Rectal smooth muscle tissue (tissue), 1 donor: Measurements from ENCODE around the gene TRMT11.

Source experiments
- H3K27ac ChIP-seq: one replicate; pipeline ENCODE4 v1.7.0; 2013; ENCODE audit warnings: low read depth, low read length, inconsistent platforms
- H3K27me3 ChIP-seq: one replicate; pipeline ENCODE4 v1.7.0; 2013; ENCODE audit warnings: low read length; ENCODE audit not compliant: control insufficient read depth, insufficient read depth
- H3K36me3 ChIP-seq: one replicate; pipeline ENCODE4 v1.7.0; 2013; ENCODE audit warnings: low read length; ENCODE audit not compliant: control insufficient read depth, insufficient read depth
- H3K4me1 ChIP-seq: one replicate; pipeline ENCODE4 v1.7.0; 2013; ENCODE audit warnings: low read length; ENCODE audit not compliant: control insufficient read depth, insufficient read depth
- H3K4me3 ChIP-seq: one replicate; pipeline ENCODE4 v1.7.0; 2013; ENCODE audit warnings: low read length
- H3K9ac ChIP-seq: one replicate; pipeline ENCODE4 v1.7.0; 2013; ENCODE audit warnings: low read length

Gene TRMT11

GRCh38 chr6:126060400-126060799 lies 74.1 kb downstream of the TRMT11 start:
- no peak overlapping the region for H3K27ac ChIP-seq
- no peak overlapping the region for H3K4me3 ChIP-seq
- H3K4me1 ChIP-seq: no peaks in the 10 kb centered on the region
- no peaks in the 10 kb centered on the region for H3K36me3 ChIP-seq
- H3K27me3 ChIP-seq: no peaks in the 10 kb centered on the region
- H3K9ac ChIP-seq: no peak overlapping the region

DNA sequence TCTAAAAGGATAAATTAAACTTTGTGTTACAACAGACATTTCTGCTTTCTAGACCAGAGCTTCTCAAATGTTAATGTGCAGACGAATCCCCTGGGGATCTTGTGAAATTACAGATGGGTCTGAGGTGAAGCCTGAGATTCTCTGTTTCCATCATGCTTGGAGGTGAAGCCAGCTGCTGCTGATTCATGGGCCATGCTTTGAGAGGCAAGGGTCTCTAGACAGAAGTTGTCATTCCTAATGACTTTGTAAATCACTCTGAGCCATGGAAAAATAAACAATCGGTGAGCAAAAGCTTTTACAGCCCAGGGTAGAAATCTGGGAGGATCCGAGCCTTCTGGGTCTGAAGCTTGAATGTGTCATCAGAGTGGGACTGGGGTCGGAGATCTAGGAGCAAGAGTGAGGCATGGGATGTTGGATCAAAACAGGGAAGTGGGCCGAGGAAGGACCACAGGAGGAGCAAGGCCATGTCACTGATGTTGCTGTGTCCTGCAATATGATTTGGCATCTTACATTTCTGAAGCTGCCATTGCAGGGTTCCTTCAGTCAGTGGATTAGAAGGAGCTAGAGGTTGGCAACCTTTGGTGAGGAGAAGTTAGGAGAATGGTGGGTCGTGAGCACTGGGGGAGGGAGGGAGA lies 77.3 kb downstream of the TRMT11 start:
- Histone ChIP-seq H3K27me3 (no peaks in the 10 kb centered on the region), H3K9ac (no peak overlapping the region), H3K27ac (no peak overlapping the region), H3K4me1 (no peaks in the 10 kb centered on the region), H3K4me3 (no peak overlapping the region), H3K36me3 (no peaks in the 10 kb centered on the region)

GRCh38 chr6:126064257-126064747 lies 78.0 kb downstream of the TRMT11 start:
- Histone ChIP-seq H3K27me3 (no peaks in the 10 kb centered on the region), H3K4me1 (no peaks in the 10 kb centered on the region), H3K36me3 (no peaks in the 10 kb centered on the region), H3K27ac (no peak overlapping the region), H3K9ac (no peak overlapping the region), H3K4me3 (no peak overlapping the region)

DNA sequence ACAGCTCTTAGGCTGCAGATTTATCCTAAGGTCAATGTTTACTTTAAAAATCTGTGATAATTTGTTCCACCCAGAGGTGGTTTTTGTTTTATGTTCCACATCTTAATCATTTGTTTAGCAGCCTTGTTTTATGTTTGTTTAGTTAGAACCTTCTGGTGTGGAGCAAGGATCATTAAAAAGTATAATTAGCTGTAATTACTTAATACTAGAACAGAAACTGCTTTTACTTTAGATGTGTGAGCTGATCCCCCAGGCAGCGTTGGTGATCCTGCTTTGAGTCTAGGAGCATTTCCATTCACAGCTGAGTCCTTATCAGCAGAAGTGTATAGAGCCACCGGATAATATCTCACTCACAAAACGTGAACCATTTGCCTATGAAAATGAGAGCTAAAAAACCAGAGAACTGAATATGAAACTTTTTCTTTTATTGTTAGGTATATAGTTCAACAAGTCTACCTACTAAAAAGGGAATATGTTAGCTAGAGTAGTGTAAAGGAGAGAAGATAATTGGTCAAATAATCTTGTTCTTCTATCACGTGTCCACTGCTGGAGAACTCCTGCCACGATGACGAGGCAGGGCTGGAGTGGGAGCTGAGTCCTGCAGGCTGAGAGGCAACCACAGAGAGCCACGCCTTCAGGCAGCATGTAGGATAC lies 78.5 kb downstream of the TRMT11 start:
- H3K9ac ChIP-seq: no peak overlapping the region
- no peaks in the 10 kb centered on the region for H3K27me3 ChIP-seq
- H3K4me3 ChIP-seq: no peak overlapping the region
- H3K4me1 ChIP-seq: no peaks in the 10 kb centered on the region
- H3K36me3 ChIP-seq: no peaks in the 10 kb centered on the region
- H3K27ac ChIP-seq: no peak overlapping the region

- Histone ChIP-seq H3K27ac (no peak overlapping the region), H3K4me3 (no peak overlapping the region), H3K36me3 (no peaks in the 10 kb centered on the region), H3K9ac (no peak overlapping the region), H3K27me3 (no peaks in the 10 kb centered on the region), H3K4me1 (no peaks in the 10 kb centered on the region)
Measured at GRCh38 chr6:126066053-126067048, 80.0 kb downstream of the TRMT11 start.

DNA sequence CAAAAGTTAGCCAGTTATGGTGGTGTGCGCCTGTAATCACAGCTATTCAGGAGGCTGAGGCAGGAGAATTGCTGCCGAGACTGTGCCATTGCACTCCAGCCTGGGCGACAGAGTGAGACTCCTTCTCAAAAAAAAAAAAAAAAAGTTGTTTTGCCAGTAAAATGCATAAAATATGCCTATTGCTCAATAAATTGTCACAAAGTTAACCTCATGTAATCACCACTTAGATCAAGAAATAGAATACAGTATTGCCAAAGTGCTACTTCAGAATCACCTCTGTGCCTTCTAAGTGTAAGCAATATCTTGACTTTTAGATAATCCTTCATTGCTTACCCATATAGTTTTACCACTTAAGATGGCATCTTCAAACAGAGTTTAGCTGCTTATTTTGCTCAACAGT lies 80.7 kb downstream of the TRMT11 start:
- H3K36me3 ChIP-seq: no peaks in the 10 kb centered on the region
- no peak overlapping the region for H3K27ac ChIP-seq
- no peak overlapping the region for H3K4me3 ChIP-seq
- no peaks in the 10 kb centered on the region for H3K4me1 ChIP-seq
- H3K27me3 ChIP-seq: no peaks in the 10 kb centered on the region
- no peak overlapping the region for H3K9ac ChIP-seq

DNA sequence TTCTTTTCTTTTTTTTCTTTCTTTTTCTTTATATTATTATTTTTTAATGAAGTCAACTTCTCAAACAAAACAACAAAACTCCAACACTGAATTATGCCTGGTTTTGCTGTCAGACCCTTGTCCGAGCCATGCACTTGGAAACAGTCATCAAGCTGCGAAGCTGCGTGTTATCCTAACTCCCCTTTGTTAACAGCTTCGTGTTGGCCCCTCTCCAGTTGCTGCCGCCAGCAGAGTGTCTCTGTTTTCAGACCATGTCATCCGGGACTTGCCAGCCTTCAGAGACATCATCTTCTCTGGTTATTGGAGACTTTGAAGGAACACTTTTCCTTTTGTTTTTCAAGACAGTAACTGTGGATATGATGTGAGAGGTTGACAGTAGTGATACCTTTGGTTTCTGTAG lies 83.1 kb downstream of the TRMT11 start:
- Histone ChIP-seq H3K9ac (no peak overlapping the region), H3K36me3 (no peaks in the 10 kb centered on the region), H3K27me3 (no peaks in the 10 kb centered on the region), H3K4me3 (no peak overlapping the region), H3K4me1 (no peaks in the 10 kb centered on the region), H3K27ac (no peak overlapping the region)

GRCh38 chr6:126071000-126071647 lies 84.8 kb downstream of the TRMT11 start:
- Histone ChIP-seq H3K9ac (no peak overlapping the region), H3K27me3 (no peaks in the 10 kb centered on the region), H3K36me3 (no peaks in the 10 kb centered on the region), H3K4me1 (no peaks in the 10 kb centered on the region), H3K4me3 (no peak overlapping the region), H3K27ac (no peak overlapping the region)

- H3K9ac ChIP-seq: no peak overlapping the region
Measured at GRCh38 chr6:126072172-126072571, 85.8 kb downstream of the TRMT11 start.

DNA sequence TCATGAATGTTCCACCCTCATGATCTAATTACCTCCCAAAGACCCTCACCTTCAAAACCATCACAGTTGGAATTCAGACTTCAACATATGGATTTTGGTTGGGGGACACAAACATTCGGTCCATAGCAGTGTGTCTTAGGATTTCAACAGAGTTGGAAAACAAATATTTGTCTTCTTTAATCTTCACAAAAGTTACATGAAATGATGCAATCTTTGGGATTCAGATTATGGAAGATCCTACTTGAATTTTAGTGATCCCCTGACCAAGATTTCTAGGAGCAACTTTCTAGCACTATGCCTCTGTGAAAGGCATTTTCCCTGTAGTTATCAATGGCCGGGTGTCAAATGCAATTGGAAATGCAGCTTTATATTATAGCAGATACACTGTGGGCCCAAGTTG lies 86.5 kb downstream of the TRMT11 start:
- Histone ChIP-seq H3K9ac (no peak overlapping the region), H3K27me3 (no peaks in the 10 kb centered on the region), H3K4me3 (no peak overlapping the region), H3K27ac (no peak overlapping the region), H3K36me3 (no peaks in the 10 kb centered on the region), H3K4me1 (no peaks in the 10 kb centered on the region)

More at GRCh38 chr6:126072172-126072571, 85.8 kb downstream of the TRMT11 start:
- H3K4me3 ChIP-seq: no peak overlapping the region
- no peaks in the 10 kb centered on the region for H3K36me3 ChIP-seq
- no peaks in the 10 kb centered on the region for H3K27me3 ChIP-seq
- H3K4me1 ChIP-seq: no peaks in the 10 kb centered on the region
- H3K27ac ChIP-seq: no peak overlapping the region

- Histone ChIP-seq H3K9ac (no peak overlapping the region), H3K4me3 (no peak overlapping the region), H3K27ac (no peak overlapping the region), H3K36me3 (no peaks in the 10 kb centered on the region), H3K4me1 (no peaks in the 10 kb centered on the region), H3K27me3 (no peaks in the 10 kb centered on the region)
Measured at GRCh38 chr6:126075335-126076071, 89.2 kb downstream of the TRMT11 start.
